Aorta (tissue), 5 donors: ENCODE results near the gene PSMB3. TPM values are rescaled to one million over a fixed set of nuclear protein-coding genes. Genes with fewer than 3 reads are reported as not detected.
A peak's percentile ranks its signal among the peaks of the same experiment; 100 is the strongest.

Source experiments
- ATAC-seq: fragments of 200-7000 bp; cut with Tn5 transposase; one replicate; pipeline ENCODE4 v1.9.1; 2022; ENCODE audit warnings: moderate library complexity; ENCODE audit not compliant: low FRiP score
- DNase-seq, 2 donors: peaks; one replicate each; pipeline ENCODE4 v3.0.0-alpha.2; 2020
- H3K27ac ChIP-seq, 2 donors: one replicate each; pipeline ENCODE4 v1.5.1; 2013; ENCODE audit warnings: low read length in 2 of 2, mild to moderate bottlenecking in 2 of 2, moderate library complexity in 2 of 2, control low read depth in 1 of 2, inconsistent platforms in 1 of 2, low read depth in 1 of 2
- H3K27me3 ChIP-seq, 2 donors: one replicate each; pipeline ENCODE4 v1.6.1; 2013; ENCODE audit warnings: control low read depth in 1 of 2, low read length in 1 of 2, mild to moderate bottlenecking in 1 of 2, moderate library complexity in 1 of 2; ENCODE audit not compliant: insufficient read depth in 2 of 2, control insufficient read depth in 1 of 2
- H3K36me3 ChIP-seq, 2 donors: one replicate each; pipeline ENCODE4 v1.6.1; 2013; ENCODE audit warnings: control low read depth in 1 of 2, low read length in 1 of 2, mild to moderate bottlenecking in 1 of 2; ENCODE audit not compliant: insufficient read depth in 2 of 2, control insufficient read depth in 1 of 2
- H3K4me1 ChIP-seq, 2 donors: one replicate each; pipeline ENCODE4 v1.6.1; 2013; ENCODE audit warnings: low read length in 2 of 2, control low read depth in 1 of 2, mild to moderate bottlenecking in 1 of 2, moderate library complexity in 1 of 2; ENCODE audit not compliant: insufficient read depth in 2 of 2, control insufficient read depth in 1 of 2
- H3K4me3 ChIP-seq, 2 donors: one replicate each; pipeline ENCODE4 v1.5.1; 2013; ENCODE audit warnings: low read length in 2 of 2, control low read depth in 1 of 2, mild to moderate bottlenecking in 1 of 2
- H3K9me3 ChIP-seq: one replicate; pipeline ENCODE4 v1.6.1; 2013; ENCODE audit warnings: mild to moderate bottlenecking, low read length; ENCODE audit not compliant: control insufficient read depth
- WGBS, 2 donors: extraction: QIAGEN DNeasy Blood & Tissue Kit; methylation state at CpG; one replicate each; pipeline ENCODE4 v1.1.7; 2013; 5-methylcytosine and 5-hydroxymethylcytosine counted together
- intact Hi-C, 2 donors: fragments of 100-400 bp; cut with DNase I; formaldehyde crosslinking; loops; one replicate each; pipeline versions ENCODE4 v1.14.2 to v1.15.0; 2022
- microRNA-seq, 2 donors: library from miRNA; unstranded; fragments of <30 nt; microRNA quantifications; one replicate each; pipeline ENCODE4 v1.2.0, GENCODE V29; 2020
- polyA plus RNA-seq, 2 donors: library from polyadenylated mRNA; stranded (reverse); fragments of 200-250 nt; gene quantifications; one replicate each; pipeline ENCODE4 v1.2.3, GENCODE V29; 2013
- total RNA-seq, 2 donors: library from RNA; stranded (reverse); fragmentation: NEBNext Ultra II Directional; extraction: Animal tissue kit (Norgen Biotek cat#: 25700); gene quantifications; one replicate each; pipeline ENCODE4 v1.2.1, GENCODE V29; 2021
- donor health status: healthy with polysubstance abuse.
- donor health status: Bipolar disorder and iron deficiency.
- donor health status: DM: no; HTN: no; CAD: no.
- donor health status: DM: no; HTN: no; CAD: no.
- donor health status: DM: yes; HTN: yes; CAD: no.

Gene PSMB3
- total and polyA plus RNA-seq, 4 donors = 99.9 to 183 (median 137) TPM

DNA sequence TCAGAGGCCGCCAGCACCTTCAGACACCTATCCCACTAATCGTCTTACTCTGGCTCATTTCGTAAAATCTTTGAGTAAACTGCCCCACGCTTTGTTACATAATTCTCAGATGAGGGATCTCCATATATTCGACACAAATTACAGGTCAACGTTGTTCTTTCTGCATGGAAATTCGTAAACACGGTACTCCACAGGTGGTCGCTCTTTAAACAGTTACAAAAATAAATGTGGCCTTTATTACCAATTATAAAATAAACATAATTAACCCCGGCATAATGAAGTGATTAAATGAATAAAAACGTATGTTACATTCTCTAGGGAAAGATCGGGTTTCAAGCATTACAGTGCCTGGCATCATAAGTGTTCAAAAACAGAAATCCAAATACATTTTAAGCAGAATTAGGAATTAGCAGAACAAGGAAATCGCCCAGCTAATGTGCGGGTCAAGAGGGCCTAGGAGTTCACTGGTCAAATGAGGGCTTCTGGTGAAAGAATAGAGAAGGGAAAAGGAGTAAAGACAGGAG, 47.8 kb downstream of the PSMB3 start:
- no peaks in the 10 kb centered on the region for H3K9me3 ChIP-seq
- ATAC-seq (no peak), DNase-seq (no peak)
- peaks cover 1 to 11% of the 10 kb centered on the region in 2 donors for H3K36me3 ChIP-seq
- WGBS, 2 donors = 18 to 19% methylated on average over 14 of the region's 14 CpGs
- H3K27ac ChIP-seq = peak overlapping the region in 1 of 2 donors; percentile 32
- intact Hi-C loops = no loop called here
- peak overlapping the region in 1 of 2 donors; percentile 36 for H3K4me3 ChIP-seq
- H3K4me1 ChIP-seq = peaks cover 0 to 7% of the 10 kb centered on the region in 2 donors
- no peaks in the 10 kb centered on the region for H3K27me3 ChIP-seq

DNA sequence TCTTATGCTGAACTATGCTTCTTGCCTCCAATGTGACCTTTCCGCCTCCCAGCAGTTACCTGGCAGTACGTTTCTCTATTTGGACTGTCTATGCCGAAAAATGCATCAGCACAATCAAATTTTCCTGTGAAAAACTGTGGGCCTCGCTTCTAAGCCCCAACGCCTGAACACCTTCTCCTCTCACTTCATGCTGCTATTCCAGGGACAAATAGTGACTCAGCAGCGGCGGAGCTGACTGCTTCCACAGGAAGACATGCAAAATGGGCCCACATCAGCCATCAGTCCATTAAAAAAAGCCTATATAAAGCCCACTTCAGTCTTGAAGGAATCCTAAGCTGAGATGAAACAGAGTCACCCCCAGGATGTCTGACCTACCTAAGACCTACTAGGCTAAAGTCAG, 57.3 kb downstream of the PSMB3 start:
- intact Hi-C loops = no loop called here
- DNase-seq (no peak), ATAC-seq (no peak)
- WGBS, 2 donors = 93 to 94% methylated on average over 7 of the region's 7 CpGs
- Histone ChIP-seq H3K4me1 (no peaks in the 10 kb centered on the region), H3K36me3 (peaks cover 7 to 14% of the 10 kb centered on the region in 2 donors), H3K9me3 (no peaks in the 10 kb centered on the region), H3K27me3 (no peaks in the 10 kb centered on the region), H3K4me3 (no peak overlapping the region), H3K27ac (no peak overlapping the region)

Small RNA genes within 50 kb of the gene (microRNA-seq; reads per million reads assigned to microRNA genes)
- gene MIR4726 = 0 to 2.0 reads per million in 2 donors

Other genes starting within 250 kb of the PSMB3 start
- gene SRCIN1, start 146.8 kb upstream of the PSMB3 start, total RNA-seq = under 1 TPM; 0.84 to 0.99 TPM
- gene SRCIN1, start 146.8 kb upstream of the PSMB3 start, polyA plus RNA-seq = under 1 TPM; 0.38 to 0.41 TPM
- 1 to 10 TPM; 1.3 to 1.5 TPM for gene EPOP, start 77.8 kb upstream of the PSMB3 start, total RNA-seq
- gene EPOP, start 77.8 kb upstream of the PSMB3 start, polyA plus RNA-seq = under 1 TPM in 1 of 2 donors, not detected in 1; 0.64 TPM
- 100 to 1,000 TPM; 124 to 195 TPM for gene MLLT6, start 47.5 kb upstream of the PSMB3 start, total RNA-seq
- 10 to 100 TPM; 28.7 to 70.1 TPM for gene MLLT6, start 47.5 kb upstream of the PSMB3 start, polyA plus RNA-seq
- gene CISD3, start 22.4 kb upstream of the PSMB3 start, total RNA-seq = 10 to 100 TPM; 18.3 to 18.8 TPM
- 10 to 100 TPM; 42.4 to 59.0 TPM for gene CISD3, start 22.4 kb upstream of the PSMB3 start, polyA plus RNA-seq
- 10 to 100 TPM; 61.4 to 75.5 TPM for gene PCGF2, start 4.4 kb upstream of the PSMB3 start, total RNA-seq
- 10 to 100 TPM; 32.8 to 33.2 TPM for gene PCGF2, start 4.4 kb upstream of the PSMB3 start, polyA plus RNA-seq
- 10 to 100 TPM; 32.4 to 48.4 TPM for gene PIP4K2B, start 46.8 kb downstream of the PSMB3 start, total RNA-seq
- 10 to 100 TPM in 1 of 2 donors, 1 to 10 TPM in 1; 9.6 to 26.1 TPM for gene PIP4K2B, start 46.8 kb downstream of the PSMB3 start, polyA plus RNA-seq
- gene CWC25, start 72.6 kb downstream of the PSMB3 start, total RNA-seq = 10 to 100 TPM; 19.0 to 23.9 TPM
- 10 to 100 TPM in 1 of 2 donors, 1 to 10 TPM in 1; 7.1 to 32.7 TPM for gene CWC25, start 72.6 kb downstream of the PSMB3 start, polyA plus RNA-seq
- gene RPL23, start 101.0 kb downstream of the PSMB3 start, total RNA-seq = 1,000 to 10,000 TPM; 1,147 to 1,150 TPM
- 1,000 to 10,000 TPM; 2,973 to 5,274 TPM for gene RPL23, start 101.0 kb downstream of the PSMB3 start, polyA plus RNA-seq
- 100 to 1,000 TPM; 136 to 169 TPM for gene LASP1, start 117.3 kb downstream of the PSMB3 start, total RNA-seq
- gene LASP1, start 117.3 kb downstream of the PSMB3 start, polyA plus RNA-seq = 10 to 100 TPM; 68.5 to 78.9 TPM
- gene FBXO47, start 214.7 kb downstream of the PSMB3 start, total RNA-seq = not detected
- not detected for gene FBXO47, start 214.7 kb downstream of the PSMB3 start, polyA plus RNA-seq